Measurements from ENCODE around the gene THY1. TPM values are rescaled to one million over a fixed set of nuclear protein-coding genes. Genes with fewer than 3 reads are reported as not detected.
A peak's percentile ranks its signal among the peaks of the same experiment; 100 is the strongest.
"Not testable (repeated sequence)": the region's sequence is repeated elsewhere in the genome, so short reads cannot be mapped to it uniquely, and the experiment has no call there.

Gene THY1
- total and polyA plus RNA-seq, 9 of the 15 experiments (the other 6 are each of a cell fraction or from before 2014, with no cell fraction given) = 0.07 to 0.40 (median 0.16) TPM; not detected in 5

- H3K27me3 ChIP-seq (ENCODE audit: control insufficient read depth in 2 of 2, insufficient read depth in 2 of 2, low read length in 2 of 2); FAIRE-seq; H3K9ac ChIP-seq (ENCODE audit: insufficient read depth in 1 of 2, low read depth in 2 of 2, low read length in 2 of 2); intact Hi-C loops (cut with micrococcal nuclease); ATAC-seq; H3K4me2 ChIP-seq (ENCODE audit: insufficient read depth, low read length); H3K9me3 ChIP-seq (replicated peaks; ENCODE audit: control insufficient read depth, insufficient read depth, low read depth, low read length); H3K27ac ChIP-seq (ENCODE audit: extremely low read depth, low read depth, low read length); H3K9me1 ChIP-seq (ENCODE audit: control insufficient read depth, insufficient read depth, low read length); BruUV-seq (replicated peaks); H3K4me3 ChIP-seq; in situ Hi-C loops (cut with MboI); H3K36me3 ChIP-seq (ENCODE audit: control insufficient read depth, insufficient read depth, low read length); DNase-seq (ENCODE audit: extremely low read depth in 1 of 4, low spot score in 3 of 4); H4K20me1 ChIP-seq (replicated peaks; ENCODE audit: control insufficient read depth, insufficient read depth, low read length): not testable (repeated sequence)
- TF ChIP-seq ZNF121 (CRISPR knock-in tag; conservative IDR thresholded peaks at IDR 0.05) = peak; percentile 53
- 87% methylated on average over 14 of the region's 14 CpGs for WGBS (ENCODE audit: insufficient coverage, low coverage, missing lambda C conversion rate)
- CTCF ChIA-PET (ENCODE audit: low intra/inter-chr PET ratio) = interaction anchor here (1.3 kb wide), 1 partner anchor 93 kb away, joined by 3 read pairs; no protein-coding TSS in a partner anchor
- H3K79me2 ChIP-seq (ENCODE audit: control insufficient read depth, insufficient read depth, low read length) = peaks cover 21% of the 10 kb centered on the region
- peak overlapping the region; percentile 93; the same call in 1 of the 2 replicates for H2AFZ ChIP-seq (ENCODE audit: low read depth, low read length)
- H3K4me1 ChIP-seq (replicated peaks in 1 of 2; ENCODE audit: control insufficient read depth in 2 of 2, insufficient read depth in 2 of 2, low read length in 2 of 2) = peaks cover 32 to 38% of the 10 kb centered on the region in 2 experiments
- POLR2A ChIA-PET = interaction anchor here (0.6 to 1.5 kb wide), 2 partner anchors 21 to 44 kb away, joined by 3 to 5 read pairs; no protein-coding TSS in a partner anchor
These were observed 40.5 kb downstream of the THY1 start for GRCh38 chr11:119382513-119382912.

- BruUV-seq (replicated peaks) = TSS peak; percentile 86
- peak overlapping the region; percentile 59; the same call in 2 of the 3 replicates for H3K27ac ChIP-seq (ENCODE audit: extremely low read depth, low read depth, low read length)
- ChIA-PET CTCF (ENCODE audit: low intra/inter-chr PET ratio) (interaction anchor here (1.3 to 4.2 kb wide), 2 partner anchors 25 to 93 kb away, joined by 3 to 27 read pairs; no protein-coding TSS in a partner anchor), POLR2A (interaction anchor here (0.6 to 6.0 kb wide), 3 partner anchors 14 to 44 kb away, joined by 3 to 34 read pairs (median 5); no protein-coding TSS in a partner anchor)
- H3K4me2 ChIP-seq (ENCODE audit: insufficient read depth, low read length) = peak overlapping the region; percentile 92
- no peaks in the 10 kb centered on the region for H3K9me1 ChIP-seq (ENCODE audit: control insufficient read depth, insufficient read depth, low read length)
- intact Hi-C loops (cut with micrococcal nuclease) = no loop called here
- in situ Hi-C loops (cut with MboI) = no loop called here
- 0 out of 3 replicates have a peak, but pooled peaks cover 2% of the 10 kb centered on the region for H3K36me3 ChIP-seq (ENCODE audit: control insufficient read depth, insufficient read depth, low read length)
- DNase-seq (ENCODE audit: extremely low read depth in 1 of 4, low spot score in 3 of 4) (peak in 2 of 4 experiments; percentile 5 to 13), ATAC-seq (no peak), FAIRE-seq (no peak)
- H4K20me1 ChIP-seq (replicated peaks; ENCODE audit: control insufficient read depth, insufficient read depth, low read length) = no peaks in the 10 kb centered on the region
- peaks cover 36 to 42% of the 10 kb centered on the region in 2 experiments for H3K4me1 ChIP-seq (replicated peaks in 1 of 2; ENCODE audit: control insufficient read depth in 2 of 2, insufficient read depth in 2 of 2, low read length in 2 of 2)
- peaks cover 24% of the 10 kb centered on the region for H3K79me2 ChIP-seq (ENCODE audit: control insufficient read depth, insufficient read depth, low read length)
- H3K4me3 ChIP-seq = peak overlapping the region; percentile 61
- H3K9ac ChIP-seq (ENCODE audit: insufficient read depth in 1 of 2, low read depth in 2 of 2, low read length in 2 of 2) = peak overlapping the region; percentile 66 to 82
- peak overlapping the region; percentile 93 for H2AFZ ChIP-seq (ENCODE audit: low read depth, low read length)
- no peaks in the 10 kb centered on the region for H3K27me3 ChIP-seq (ENCODE audit: control insufficient read depth in 2 of 2, insufficient read depth in 2 of 2, low read length in 2 of 2)
- no peaks in the 10 kb centered on the region; the same call in 1 of the 2 replicates for H3K9me3 ChIP-seq (replicated peaks; ENCODE audit: control insufficient read depth, insufficient read depth, low read depth, low read length)
- 24% methylated on average over 9 of the region's 9 CpGs for WGBS (ENCODE audit: insufficient coverage, low coverage, missing lambda C conversion rate)
- TF ChIP-seq BRD4 (IDR thresholded peaks at IDR 0.05) (no peak), TSHZ1 (CRISPR knock-in tag; IDR thresholded peaks at IDR 0.05) (no peak), CBFA2T2 (conservative IDR thresholded peaks at IDR 0.05) (no peak), KAT2B (IDR thresholded peaks at IDR 0.05; ENCODE audit: low read depth, low read length) (no peak), FOS (IDR thresholded peaks at IDR 0.05; ENCODE audit: extremely low read depth, insufficient read length) (no peak), TBP (optimal IDR thresholded peaks at IDR 0.05; ENCODE audit: low read depth, low read length) (no peak), PBX2 (CRISPR knock-in tag; IDR thresholded peaks at IDR 0.05; ENCODE audit: low read depth) (no peak), PBX2 (tag; conservative IDR thresholded peaks at IDR 0.05; ENCODE audit: low read depth) (no peak), MXI1 (IDR thresholded peaks at IDR 0.05; ENCODE audit: low read depth, low read length) (no peak)
These were observed 40.9 kb downstream of the THY1 start for GRCh38 chr11:119382101-119382500.
